ENCODE results near the gene SCN8A.

- TF ChIP-seq CTCF (IDR thresholded peaks at IDR 0.05) (no peak), POLR2A (IDR thresholded peaks at IDR 0.05) (no peak)
These were observed 135.1 kb downstream of the SCN8A start for GRCh38 chr12:51726161-51726560.
